Lung (tissue), 12 donors: ENCODE results near the gene SIN3A. TPM values are rescaled to one million over a fixed set of nuclear protein-coding genes. Genes with fewer than 3 reads are reported as not detected.

ENCODE experiments used
- ATAC-seq: fragments of 200-7000 bp; cut with Tn5 transposase; one replicate; pipeline ENCODE4 v1.9.1; 2020; ENCODE audit warnings: moderate number of reproducible peaks; ENCODE audit not compliant: insufficient read depth, low FRiP score
- DNase-seq, 3 donors: peaks; one replicate each; pipeline ENCODE4 v3.0.0-alpha.2; 2013 to 2017
- H3K27ac ChIP-seq, 2 donors: one replicate each; pipeline ENCODE4 v1.5.1; 2013; ENCODE audit warnings: mild to moderate bottlenecking in 2 of 2, moderate library complexity in 2 of 2, control low read depth in 1 of 2, inconsistent platforms in 1 of 2, low read depth in 1 of 2, low read length in 1 of 2
- H3K27me3 ChIP-seq, 3 donors: one replicate each; pipeline ENCODE4 v1.5.1; 2013; ENCODE audit warnings: low read length in 2 of 3; ENCODE audit not compliant: control insufficient read depth in 3 of 3, insufficient read depth in 3 of 3
- H3K36me3 ChIP-seq, 4 donors: one replicate each; pipeline ENCODE4 v1.5.1; 2013; ENCODE audit warnings: low read length in 4 of 4, mild to moderate bottlenecking in 1 of 4, moderate library complexity in 1 of 4; ENCODE audit not compliant: control insufficient read depth in 4 of 4, insufficient read depth in 4 of 4
- H3K4me1 ChIP-seq, 5 donors: one replicate each; pipeline ENCODE4 v1.5.1; 2013; ENCODE audit warnings: low read length in 5 of 5, mild to moderate bottlenecking in 2 of 5, moderate library complexity in 1 of 5; ENCODE audit not compliant: control insufficient read depth in 5 of 5, insufficient read depth in 5 of 5
- H3K4me3 ChIP-seq: one replicate; pipeline ENCODE4 v1.5.1; 2013; ENCODE audit warnings: mild to moderate bottlenecking, control low read depth, moderate library complexity
- H3K9ac ChIP-seq, 2 donors: one replicate each; pipeline ENCODE4 v1.5.1; 2013; ENCODE audit warnings: low read length in 2 of 2, control low read depth in 1 of 2; ENCODE audit not compliant: insufficient read depth in 1 of 2
- H3K9me3 ChIP-seq, 4 donors: one replicate each; pipeline ENCODE4 v1.5.1; 2013; ENCODE audit warnings: low read length in 3 of 4, mild to moderate bottlenecking in 1 of 4, moderate library complexity in 1 of 4; ENCODE audit not compliant: control insufficient read depth in 4 of 4, insufficient read depth in 3 of 4
- CTCF ChIP-seq: IDR thresholded peaks from 2 replicates; pipeline ENCODE4 v1.5.1; 2012; ENCODE audit warnings: mild to moderate bottlenecking; ENCODE audit errors: control extremely low read depth, extremely low read depth
- WGBS, 2 donors: extraction: QIAGEN DNeasy Blood & Tissue Kit; methylation state at CpG; one replicate each; pipeline ENCODE4 v1.1.7; 2013; 5-methylcytosine and 5-hydroxymethylcytosine counted together
- polyA plus RNA-seq, 2 donors: library from polyadenylated mRNA; stranded (reverse); fragments of 200-250 nt; gene quantifications; one replicate each; pipeline ENCODE4 v1.2.1, GENCODE V29; 2013
- total RNA-seq, 2 donors: library from RNA; depleted of rRNA in 1 of 2; stranded (reverse); fragments of >200 nt in 1 of 2; gene quantifications; one replicate each; pipeline ENCODE4 v1.2.1, GENCODE V29; 2014 to 2021
- donor health status: control.
- donor health status: control.
- donor health status: Bipolar disorder and iron deficiency.
- donor health status: healthy.
- donor health status: DM: yes; HTN: yes; CAD: no.

Gene SIN3A
- total and polyA plus RNA-seq, 4 donors = 9.8 to 86.1 (median 43.0) TPM

GRCh38 chr15:75361361-75361988 is 90.0 kb downstream of the SIN3A start:
- ATAC-seq = no peak
- Histone ChIP-seq H3K27ac (no peak overlapping the region), H3K9me3 (no peaks in the 10 kb centered on the region), H3K4me3 (no peak overlapping the region), H3K9ac (no peak overlapping the region), H3K36me3 (peaks cover 4 to 74% (median 7%) of the 10 kb centered on the region in 4 donors), H3K27me3 (no peaks in the 10 kb centered on the region), H3K4me1 (no peaks in the 10 kb centered on the region)
- DNase-seq = no peak
- no peak for TF ChIP-seq CTCF
- WGBS, 2 donors = 96 to 99% methylated on average over 10 of the region's 10 CpGs

GRCh38 chr15:75360856-75361255 is 90.6 kb downstream of the SIN3A start:
- Histone ChIP-seq H3K4me1 (no peaks in the 10 kb centered on the region), H3K4me3 (no peak overlapping the region), H3K27ac (no peak overlapping the region), H3K36me3 (peaks cover 4 to 77% (median 6%) of the 10 kb centered on the region in 4 donors), H3K9ac (no peak overlapping the region), H3K27me3 (no peaks in the 10 kb centered on the region), H3K9me3 (no peaks in the 10 kb centered on the region)
- ATAC-seq (no peak), DNase-seq (no peak)
- WGBS, 2 donors = 86 to 90% methylated on average over 7 of the region's 7 CpGs
- no peak for TF ChIP-seq CTCF

- H3K4me3 ChIP-seq = no peak overlapping the region
- 87 to 94% methylated on average over 1 of the region's 1 CpG for WGBS, 2 donors
- no peaks in the 10 kb centered on the region for H3K4me1 ChIP-seq
- no peak for TF ChIP-seq CTCF
- H3K27me3 ChIP-seq = no peaks in the 10 kb centered on the region
- DNase-seq = no peak
- ATAC-seq = no peak
- peaks cover 3 to 78% (median 5%) of the 10 kb centered on the region in 4 donors for H3K36me3 ChIP-seq
- H3K9me3 ChIP-seq = no peaks in the 10 kb centered on the region
- no peak overlapping the region for H3K9ac ChIP-seq
- no peak overlapping the region for H3K27ac ChIP-seq
Measured at GRCh38 chr15:75360391-75360790, 91.1 kb downstream of the SIN3A start.
